Thyroid gland (tissue), 4 donors: ENCODE measurements around the gene RNF7.

Experiments used
- CTCF ChIP-seq, 6 experiments: fragments of 200-600 bp in 3 of 6; fragments of 450-650 bp in 3 of 6; sonication (generic) in 3 of 6; IDR thresholded peaks; one replicate each; pipeline ENCODE4 v1.5.1; 2016 to 2019; ENCODE audit warnings: antibody characterized with exemption in 6 of 6, mild to moderate bottlenecking in 2 of 6, inconsistent platforms in 1 of 6, moderate library complexity in 1 of 6
- POLR2A ChIP-seq, 2 donors: fragments of 450-650 bp; IDR thresholded peaks; one replicate each; pipeline ENCODE4 v1.6.1; 2017; ENCODE audit warnings: antibody characterized with exemption in 2 of 2, mild to moderate bottlenecking in 2 of 2, moderate library complexity in 1 of 2

DNA sequence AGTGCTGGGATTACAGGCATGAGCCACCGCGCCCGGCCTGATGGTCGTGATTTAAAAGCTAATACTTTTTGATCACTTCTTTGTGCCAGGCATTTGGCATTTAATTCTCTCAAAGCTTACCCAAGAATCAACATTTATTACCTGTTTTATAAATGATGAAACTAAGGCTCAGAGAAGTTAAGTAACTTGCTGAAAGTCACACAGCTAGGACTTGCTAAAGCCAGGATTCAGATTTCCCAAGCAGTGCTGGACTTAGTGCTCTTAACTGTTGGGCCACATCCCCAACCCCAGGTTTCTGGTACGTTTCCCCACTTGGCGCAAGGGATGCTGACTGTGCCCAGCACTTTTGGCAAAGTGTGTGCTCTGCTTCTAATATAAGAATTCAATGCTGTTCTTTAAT, 35.6 kb downstream of the RNF7 start:
- TF ChIP-seq CTCF (IDR thresholded peaks at IDR 0.05) = no peak
- no peak for TF ChIP-seq POLR2A (IDR thresholded peaks at IDR 0.05)
